A549 (cell line): ENCODE results near the gene SPC24. TPM values are rescaled to one million over a fixed set of nuclear protein-coding genes. Genes with fewer than 3 reads are reported as not detected.

Experiments used
- ATAC-seq, 2 experiments: fragments of 200-7000 bp in 1 of 2; fragments of >200 bp in 1 of 2; cut with Nextera tagmentation in 1 of 2; cut with Tn5 transposase in 1 of 2; 3 replicates each; pipeline versions ENCODE4 v1.8.0 to v1.9.1; 2018 to 2020; ENCODE audit warnings: mild to moderate bottlenecking in 1 of 2, moderate library complexity in 1 of 2
- CTCF ChIA-PET: fragments of 300-600 bp; sonication (Branson Sonifier 250); formaldehyde crosslinking; extraction: SDS; loops from one replicate; lab custom pipeline; 2021; ENCODE audit warnings: antibody characterized with exemption, inconsistent platforms; lab: Yijun Ruan, JAX
- POLR2A ChIA-PET: fragments of 350-600 bp; formaldehyde crosslinking; extraction: SDS; loops from one replicate; lab custom pipeline; 2021; ENCODE audit warnings: antibody characterized with exemption, inconsistent platforms; lab: Yijun Ruan, JAX
- DNase-seq, 2 experiments: peaks; one replicate each; pipeline versions ENCODE4 v3.0.0 to v3.0.0-alpha.2; 2011 to 2016; ENCODE audit warnings: low read depth in 1 of 2, low spot score in 1 of 2
- FAIRE-seq: peaks from 2 replicates; lab custom pipeline; 2011; peaks lifted over from hg19 to GRCh38; lab: Jason Lieb, UNC
- H3K27ac ChIP-seq, 2 experiments: fragments of >200 bp; sonication (Bioruptor Twin); formaldehyde crosslinking; 3 replicates each; pipeline ENCODE4 v1.5.1; 2016 to 2017
- H3K4me1 ChIP-seq: fragments of >200 bp; sonication (Bioruptor Twin); formaldehyde crosslinking; 3 replicates; pipeline ENCODE4 v1.6.1; 2016
- H3K4me2 ChIP-seq: fragments of >200 bp; sonication (Bioruptor Twin); formaldehyde crosslinking; 3 replicates; pipeline ENCODE4 v1.6.1; 2016
- H3K4me3 ChIP-seq: fragments of >200 bp; sonication (Bioruptor Twin); formaldehyde crosslinking; 3 replicates; pipeline ENCODE4 v1.5.1; 2016
- H3K9me3 ChIP-seq: fragments of >200 bp; sonication (Bioruptor Twin); formaldehyde crosslinking; 3 replicates; pipeline ENCODE4 v1.6.1; 2016
- BHLHE40 ChIP-seq: IDR thresholded peaks from 2 replicates; pipeline ENCODE4 v1.6.1; 2012; ENCODE audit warnings: low read depth, low read length, inconsistent platforms
- CBX2 ChIP-seq: fragments of 200-600 bp; sonication (generic); IDR thresholded peaks from 2 replicates; pipeline ENCODE4 v1.6.1; 2016; ENCODE audit warnings: low read depth, mild to moderate bottlenecking, borderline replicate concordance
- CBX8 ChIP-seq: fragments of 200-600 bp; sonication (generic); IDR thresholded peaks from 2 replicates; pipeline ENCODE4 v1.6.1; 2016
- CHD4 ChIP-seq: fragments of 200-600 bp; sonication (generic); IDR thresholded peaks from 2 replicates; pipeline ENCODE4 v1.6.1; 2016; ENCODE audit warnings: antibody characterized with exemption, mild to moderate bottlenecking, borderline replicate concordance
- FOSL2 ChIP-seq, 2 experiments: fragments of 450-650 bp in 1 of 2; fragments of >200 bp in 1 of 2; sonication (Bioruptor Twin) in 1 of 2; formaldehyde crosslinking; IDR thresholded peaks; 2 replicates each; pipeline versions ENCODE4 v1.5.0 to v1.6.1; 2016 to 2020; ENCODE audit warnings: mild to moderate bottlenecking in 1 of 2, moderate library complexity in 1 of 2
- FOXS1 ChIP-seq: fragments of 250-450 bp; sonication (Bioruptor Pico); IDR thresholded peaks from 2 replicates; pipeline ENCODE4 v1.5.0; 2020; ENCODE audit warnings: mild to moderate bottlenecking, moderate library complexity
- HDAC2 ChIP-seq: fragments of 200-600 bp; sonication (generic); IDR thresholded peaks from 2 replicates; pipeline ENCODE4 v1.6.1; 2016
- HEYL ChIP-seq: fragments of 250-450 bp; sonication (Bioruptor Pico); IDR thresholded peaks from 2 replicates; pipeline ENCODE4 v1.8.0; 2021; ENCODE audit warnings: mild to moderate bottlenecking, moderate library complexity
- HOXA7 ChIP-seq: fragments of 250-450 bp; sonication (Bioruptor Pico); IDR thresholded peaks from 2 replicates; pipeline ENCODE4 v1.5.0; 2020; ENCODE audit warnings: mild to moderate bottlenecking, moderate library complexity
- JUNB ChIP-seq: fragments of >200 bp; sonication (Bioruptor Twin); formaldehyde crosslinking; IDR thresholded peaks from 2 replicates; pipeline ENCODE4 v1.6.1; 2016
- KDM5A ChIP-seq: fragments of 200-600 bp; sonication (generic); IDR thresholded peaks from 2 replicates; pipeline ENCODE4 v1.6.1; 2016; ENCODE audit warnings: antibody characterized with exemption, mild to moderate bottlenecking
- MAFK ChIP-seq: fragments of 450-650 bp; IDR thresholded peaks from 2 replicates; pipeline ENCODE4 v1.6.1; 2014; ENCODE audit not compliant: partially characterized antibody
- POLR2A ChIP-seq: IDR thresholded peaks from 2 replicates; pipeline ENCODE4 v1.6.1; 2012; ENCODE audit warnings: mild to moderate bottlenecking, low read length
- RAD21 ChIP-seq, 2 experiments: fragments of >200 bp in 1 of 2; sonication (Bioruptor Twin) in 1 of 2; formaldehyde crosslinking in 1 of 2; IDR thresholded peaks in 1 of 2; conservative IDR thresholded peaks in 1 of 2; 2 replicates in 1 of 2; 3 replicates in 1 of 2; pipeline ENCODE4 v1.6.1; 2012 to 2018; ENCODE audit warnings: inconsistent platforms in 1 of 2
- RCOR1 ChIP-seq: fragments of 150-350 bp; IDR thresholded peaks from 2 replicates; pipeline ENCODE4 v1.6.1; 2014; ENCODE audit warnings: antibody characterized with exemption, low read length, low read depth
- TFCP2L1 ChIP-seq: fragments of 250-450 bp; sonication (Bioruptor Pico); IDR thresholded peaks from 2 replicates; pipeline ENCODE4 v1.5.0; 2021; ENCODE audit warnings: mild to moderate bottlenecking
- ZC3H11A ChIP-seq: fragments of 450-650 bp; IDR thresholded peaks from 2 replicates; pipeline ENCODE4 v1.6.1; 2014; ENCODE audit warnings: antibody characterized with exemption, mild to moderate bottlenecking
- ZNF302 ChIP-seq: fragments of 250-450 bp; sonication (Bioruptor Pico); IDR thresholded peaks from 2 replicates; pipeline ENCODE4 v1.9.0; 2021; ENCODE audit warnings: inconsistent platforms, mild to moderate bottlenecking, moderate library complexity
- WGBS: methylation state at CpG from one replicate; pipeline ENCODE4 v1.1.6; 2017; ENCODE audit errors: missing lambda C conversion rate; 5-methylcytosine and 5-hydroxymethylcytosine counted together
- polyA minus RNA-seq: library from RNA; depleted of rRNA, polyadenylated mRNA; stranded (reverse); fragments of >200 nt; gene quantifications from 2 replicates; pipeline ENCODE4 v1.2.3, GENCODE V29; 2011; rRNA and poly(A)+ RNA removed
- polyA plus RNA-seq, 4 experiments: library from polyadenylated mRNA; depleted of rRNA in 3 of 4; stranded (reverse); fragments of >200 nt; fragmentation: RNase III in 1 of 4; extraction: RNeasy Plus Mini Kit Qiagen cat#74134 plus additional on column Dnase treatment in 1 of 4; gene quantifications; 2 replicates in 3 of 4; 3 replicates in 1 of 4; pipeline ENCODE4 v1.2.3, GENCODE V29; 2011 to 2017
- TF ChIP-seq, protein P1 (sequence below): IDR thresholded peaks from 2 replicates; pipeline ENCODE4 v1.6.1; 2012
- TF ChIP-seq, protein P2 (sequence below): fragments of 150-350 bp; IDR thresholded peaks from 2 replicates; pipeline ENCODE4 v1.6.1; 2014; ENCODE audit warnings: low read depth, mild to moderate bottlenecking, low read length
- TF ChIP-seq, protein P3 (sequence below): IDR thresholded peaks from 2 replicates; pipeline ENCODE4 v1.6.1; 2012
- TF ChIP-seq, protein P4 (sequence below): fragments of >200 bp; sonication (Bioruptor Twin); formaldehyde crosslinking; IDR thresholded peaks from 2 replicates; pipeline ENCODE4 v1.6.1; 2016
- TF ChIP-seq, protein P5 (sequence below): IDR thresholded peaks from 2 replicates; pipeline ENCODE4 v1.6.1; 2012; ENCODE audit warnings: low read depth, borderline replicate concordance
- TF ChIP-seq, protein P6 (sequence below): fragments of 450-650 bp; IDR thresholded peaks from 2 replicates; pipeline ENCODE4 v1.6.1; 2014; ENCODE audit warnings: antibody characterized with exemption

The SPC24 gene, protein sequence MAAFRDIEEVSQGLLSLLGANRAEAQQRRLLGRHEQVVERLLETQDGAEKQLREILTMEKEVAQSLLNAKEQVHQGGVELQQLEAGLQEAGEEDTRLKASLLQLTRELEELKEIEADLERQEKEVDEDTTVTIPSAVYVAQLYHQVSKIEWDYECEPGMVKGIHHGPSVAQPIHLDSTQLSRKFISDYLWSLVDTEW
- polyA plus RNA-seq (2011; rRNA removed) (16.3 and 16.5 TPM in 2 replicates), polyA plus RNA-seq (2017; fragmentation: RNase III; extraction: RNeasy Plus Mini Kit Qiagen cat#74134 plus additional on column Dnase treatment) (21.8 to 22.2 TPM (median 22.2 TPM) in 3 replicates), polyA minus RNA-seq (19.3 and 22.3 TPM in 2 replicates)
- polyA plus RNA-seq (2012; cell fraction: cytosol; rRNA removed): 26.0 and 27.2 TPM in 2 replicates
- 20.8 and 24.2 TPM in 2 replicates for polyA plus RNA-seq (2012; cell fraction: nucleus; rRNA removed)

DNA sequence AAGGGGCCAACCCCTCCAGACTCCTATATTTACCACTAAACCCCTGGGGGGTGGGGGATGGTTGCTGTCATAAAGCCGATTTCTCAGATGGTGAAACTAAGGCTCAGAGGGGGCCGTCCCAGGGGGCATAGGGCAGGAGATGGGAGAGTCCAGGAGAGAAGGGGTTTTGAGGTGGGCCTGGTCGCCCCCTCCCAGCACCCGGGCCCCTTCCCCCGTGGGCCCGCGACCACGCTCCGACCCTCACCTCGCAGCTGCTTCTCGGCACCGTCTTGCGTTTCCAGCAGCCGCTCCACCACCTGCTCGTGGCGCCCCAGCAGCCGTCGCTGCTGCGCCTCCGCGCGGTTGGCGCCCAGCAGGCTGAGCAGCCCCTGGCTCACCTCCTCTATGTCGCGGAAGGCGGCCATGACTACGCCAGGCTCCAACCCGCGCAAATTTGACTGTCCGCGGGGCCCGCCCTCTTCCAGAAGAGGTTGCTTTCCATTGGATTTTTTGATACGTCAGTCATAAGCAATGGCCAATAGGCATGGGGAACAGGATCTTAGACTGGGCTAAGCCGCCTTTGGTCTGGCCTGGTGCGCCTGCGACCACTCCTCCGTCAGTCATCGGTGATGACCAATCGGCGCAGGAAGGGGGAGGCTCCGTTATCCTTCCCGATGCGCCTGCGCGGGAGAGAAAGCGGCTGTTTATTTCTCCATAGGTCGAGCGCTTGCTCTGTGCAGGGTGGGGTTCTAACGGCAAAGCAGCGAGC lies at the start of gene SPC24:
Gene SPC24 (minus strand): TSS at position 410 of the 748 bp plus-strand sequence. CDS start 6 bp downstream, at position 404.
- ChIA-PET CTCF (interaction anchor here (0.8 to 1.3 kb wide), 4 partner anchors 18 to 327 kb away, joined by 3 to 4 read pairs (median 4); no protein-coding TSS in a partner anchor), POLR2A (no interaction called here)
- peak; percentile 97 to 98 for DNase-seq
- Histone ChIP-seq H3K4me2 (peak within 1 kb of the TSS; percentile 73), H3K4me3 (peak within 1 kb of the TSS; percentile 89), H3K4me1 (peaks cover 26% of the 10 kb centered on the region), H3K27ac (peak within 1 kb of the TSS; percentile 86 to 95), H3K9me3 (0 out of 3 replicates have a peak, but pooled peaks cover 1% of the 10 kb centered on the region)
- TF ChIP-seq RCOR1: no peak
- peak; percentile 37; the same call in 1 of the 2 replicates for TF ChIP-seq POLR2A
- TF ChIP-seq HDAC2: no peak
- peak; percentile 84 for TF ChIP-seq KDM5A
- TF ChIP-seq, protein P1, sequence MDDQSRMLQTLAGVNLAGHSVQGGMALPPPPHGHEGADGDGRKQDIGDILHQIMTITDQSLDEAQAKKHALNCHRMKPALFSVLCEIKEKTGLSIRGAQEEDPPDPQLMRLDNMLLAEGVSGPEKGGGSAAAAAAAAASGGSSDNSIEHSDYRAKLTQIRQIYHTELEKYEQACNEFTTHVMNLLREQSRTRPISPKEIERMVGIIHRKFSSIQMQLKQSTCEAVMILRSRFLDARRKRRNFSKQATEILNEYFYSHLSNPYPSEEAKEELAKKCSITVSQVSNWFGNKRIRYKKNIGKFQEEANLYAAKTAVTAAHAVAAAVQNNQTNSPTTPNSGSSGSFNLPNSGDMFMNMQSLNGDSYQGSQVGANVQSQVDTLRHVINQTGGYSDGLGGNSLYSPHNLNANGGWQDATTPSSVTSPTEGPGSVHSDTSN: peak; percentile 89
- no peak for TF ChIP-seq TFCP2L1 (CRISPR knock-in tag)
- no peak for TF ChIP-seq HOXA7 (CRISPR knock-in tag)
- TF ChIP-seq HEYL (CRISPR knock-in tag): no peak
- TF ChIP-seq, protein P2, sequence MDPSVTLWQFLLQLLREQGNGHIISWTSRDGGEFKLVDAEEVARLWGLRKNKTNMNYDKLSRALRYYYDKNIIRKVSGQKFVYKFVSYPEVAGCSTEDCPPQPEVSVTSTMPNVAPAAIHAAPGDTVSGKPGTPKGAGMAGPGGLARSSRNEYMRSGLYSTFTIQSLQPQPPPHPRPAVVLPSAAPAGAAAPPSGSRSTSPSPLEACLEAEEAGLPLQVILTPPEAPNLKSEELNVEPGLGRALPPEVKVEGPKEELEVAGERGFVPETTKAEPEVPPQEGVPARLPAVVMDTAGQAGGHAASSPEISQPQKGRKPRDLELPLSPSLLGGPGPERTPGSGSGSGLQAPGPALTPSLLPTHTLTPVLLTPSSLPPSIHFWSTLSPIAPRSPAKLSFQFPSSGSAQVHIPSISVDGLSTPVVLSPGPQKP: no peak
- no peak for TF ChIP-seq FOXS1 (CRISPR knock-in tag)
- TF ChIP-seq, protein P3, sequence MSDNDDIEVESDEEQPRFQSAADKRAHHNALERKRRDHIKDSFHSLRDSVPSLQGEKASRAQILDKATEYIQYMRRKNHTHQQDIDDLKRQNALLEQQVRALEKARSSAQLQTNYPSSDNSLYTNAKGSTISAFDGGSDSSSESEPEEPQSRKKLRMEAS: peak; percentile 38; the same call in 1 of the 2 replicates
- TF ChIP-seq MAFK: peak; percentile 3
- TF ChIP-seq, protein P4, sequence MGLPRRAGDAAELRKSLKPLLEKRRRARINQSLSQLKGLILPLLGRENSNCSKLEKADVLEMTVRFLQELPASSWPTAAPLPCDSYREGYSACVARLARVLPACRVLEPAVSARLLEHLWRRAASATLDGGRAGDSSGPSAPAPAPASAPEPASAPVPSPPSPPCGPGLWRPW: no peak
- TF ChIP-seq, protein P5, sequence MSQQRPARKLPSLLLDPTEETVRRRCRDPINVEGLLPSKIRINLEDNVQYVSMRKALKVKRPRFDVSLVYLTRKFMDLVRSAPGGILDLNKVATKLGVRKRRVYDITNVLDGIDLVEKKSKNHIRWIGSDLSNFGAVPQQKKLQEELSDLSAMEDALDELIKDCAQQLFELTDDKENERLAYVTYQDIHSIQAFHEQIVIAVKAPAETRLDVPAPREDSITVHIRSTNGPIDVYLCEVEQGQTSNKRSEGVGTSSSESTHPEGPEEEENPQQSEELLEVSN: peak; percentile 27; the same call in 1 of the 2 replicates
- whole genome bisulfite sequencing: 0% methylated on average over 14 of the region's 50 CpGs
- peak; percentile 96 to 99 for ATAC-seq
- no peak for FAIRE-seq

DNA sequence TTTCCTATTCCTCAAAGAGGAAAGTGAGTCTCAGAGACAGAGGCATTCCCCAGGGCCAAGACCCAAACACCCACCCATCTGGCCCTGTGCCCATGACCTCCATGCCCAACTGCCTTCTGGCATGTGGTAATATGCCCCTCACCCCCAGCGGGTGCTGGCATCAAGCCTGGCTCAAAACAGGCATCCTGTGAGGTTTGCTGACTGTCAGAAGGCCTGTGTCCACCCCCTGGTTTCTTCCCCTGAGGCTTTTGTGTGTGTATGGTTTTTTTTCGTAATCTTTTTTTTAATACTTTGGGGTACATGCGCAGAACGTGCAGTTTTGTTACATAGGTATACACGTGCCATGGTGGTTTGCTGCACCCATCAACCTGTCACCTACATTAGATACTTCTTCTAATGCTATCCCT lies 49.4 kb upstream of the SPC24 start:
- DNase-seq (no peak), ATAC-seq (no peak), FAIRE-seq (no peak)
- H3K27ac ChIP-seq: peak overlapping the region in 1 of 2 experiments; percentile 98; a peak in 3 of 6 replicates
- peaks cover 28% of the 10 kb centered on the region for H3K4me1 ChIP-seq
- no peak overlapping the region for H3K4me2 ChIP-seq
- POLR2A ChIA-PET: no interaction called here
- no peak overlapping the region for H3K4me3 ChIP-seq
- no peaks in the 10 kb centered on the region for H3K9me3 ChIP-seq
- TF ChIP-seq MAFK: no peak
- no peak for TF ChIP-seq FOSL2 (IDR thresholded peaks at IDR 0.05)
- no peak for TF ChIP-seq FOSL2 (CRISPR knock-in tag; IDR thresholded peaks at IDR 0.05)
- TF ChIP-seq ZC3H11A: no peak
- no peak for TF ChIP-seq CBX8
- no peak for TF ChIP-seq CBX2
- TF ChIP-seq RAD21 (conservative IDR thresholded peaks at IDR 0.05 in 1 of 2, IDR thresholded peaks at IDR 0.05 in 1 of 2): no peak
- no peak for TF ChIP-seq ZNF302 (CRISPR knock-in tag)
- no peak for TF ChIP-seq FOXS1 (CRISPR knock-in tag)
- TF ChIP-seq CHD4: no peak
- TF ChIP-seq, protein P3: no peak
- no peak for TF ChIP-seq BHLHE40
- TF ChIP-seq, protein P1: no peak
- no peak for TF ChIP-seq JUNB
- TF ChIP-seq HOXA7 (CRISPR knock-in tag): no peak
- TF ChIP-seq, protein P6, sequence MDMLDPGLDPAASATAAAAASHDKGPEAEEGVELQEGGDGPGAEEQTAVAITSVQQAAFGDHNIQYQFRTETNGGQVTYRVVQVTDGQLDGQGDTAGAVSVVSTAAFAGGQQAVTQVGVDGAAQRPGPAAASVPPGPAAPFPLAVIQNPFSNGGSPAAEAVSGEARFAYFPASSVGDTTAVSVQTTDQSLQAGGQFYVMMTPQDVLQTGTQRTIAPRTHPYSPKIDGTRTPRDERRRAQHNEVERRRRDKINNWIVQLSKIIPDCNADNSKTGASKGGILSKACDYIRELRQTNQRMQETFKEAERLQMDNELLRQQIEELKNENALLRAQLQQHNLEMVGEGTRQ: no peak
- no peak for TF ChIP-seq POLR2A
- TF ChIP-seq HDAC2: no peak
- TF ChIP-seq, all 56 proteins: peak for 0
- CTCF ChIA-PET: interaction anchor here (0.8 to 5.6 kb wide), 9 partner anchors 19 to 239 kb away, joined by 3 to 57 read pairs (median 4); no protein-coding TSS in a partner anchor
- WGBS: 82% methylated on average over 5 of the region's 5 CpGs
